Adrenal gland (tissue), 5 donors: ENCODE results near the gene DSCAML1.

Experiments used
- POLR2A ChIP-seq, 2 donors: fragments of 450-650 bp; IDR thresholded peaks; one replicate each; pipeline ENCODE4 v1.6.1; 2017; ENCODE audit warnings: antibody characterized with exemption in 2 of 2, mild to moderate bottlenecking in 2 of 2, moderate library complexity in 1 of 2
- TF ChIP-seq, protein P1 (sequence below), 6 experiments: fragments of 450-650 bp in 4 of 6; fragments of 200-600 bp in 2 of 6; sonication (generic) in 1 of 6; IDR thresholded peaks; 1 replicate in 5 of 6; 2 replicates in 1 of 6; pipeline versions ENCODE4 v1.5.1 to v1.8.0; 2016 to 2021; ENCODE audit warnings: antibody characterized with exemption in 6 of 6, mild to moderate bottlenecking in 2 of 6, moderate library complexity in 1 of 6
- donor health status: DM: no; HTN: no; CAD: no.

DNA sequence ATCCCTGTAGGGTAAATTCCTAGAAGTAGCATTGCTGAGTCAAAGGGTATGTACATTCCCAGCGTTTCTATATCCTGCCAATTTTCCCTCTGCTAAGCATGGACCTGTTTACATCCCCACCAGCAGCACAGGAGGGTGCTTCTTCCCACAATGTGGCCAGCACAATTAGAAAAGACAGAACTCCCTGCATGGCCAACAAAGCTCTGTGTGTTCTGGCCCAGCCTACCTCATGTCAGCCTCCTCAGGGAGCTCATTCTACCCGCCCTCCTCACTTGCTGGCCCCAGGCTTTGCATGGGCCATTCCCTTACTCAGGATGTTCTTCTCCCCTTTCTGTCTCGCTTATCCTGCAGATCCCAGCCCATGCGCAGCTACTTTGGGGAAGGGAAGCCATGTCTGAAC lies 186.1 kb downstream of the DSCAML1 start:
- TF ChIP-seq, protein P1, sequence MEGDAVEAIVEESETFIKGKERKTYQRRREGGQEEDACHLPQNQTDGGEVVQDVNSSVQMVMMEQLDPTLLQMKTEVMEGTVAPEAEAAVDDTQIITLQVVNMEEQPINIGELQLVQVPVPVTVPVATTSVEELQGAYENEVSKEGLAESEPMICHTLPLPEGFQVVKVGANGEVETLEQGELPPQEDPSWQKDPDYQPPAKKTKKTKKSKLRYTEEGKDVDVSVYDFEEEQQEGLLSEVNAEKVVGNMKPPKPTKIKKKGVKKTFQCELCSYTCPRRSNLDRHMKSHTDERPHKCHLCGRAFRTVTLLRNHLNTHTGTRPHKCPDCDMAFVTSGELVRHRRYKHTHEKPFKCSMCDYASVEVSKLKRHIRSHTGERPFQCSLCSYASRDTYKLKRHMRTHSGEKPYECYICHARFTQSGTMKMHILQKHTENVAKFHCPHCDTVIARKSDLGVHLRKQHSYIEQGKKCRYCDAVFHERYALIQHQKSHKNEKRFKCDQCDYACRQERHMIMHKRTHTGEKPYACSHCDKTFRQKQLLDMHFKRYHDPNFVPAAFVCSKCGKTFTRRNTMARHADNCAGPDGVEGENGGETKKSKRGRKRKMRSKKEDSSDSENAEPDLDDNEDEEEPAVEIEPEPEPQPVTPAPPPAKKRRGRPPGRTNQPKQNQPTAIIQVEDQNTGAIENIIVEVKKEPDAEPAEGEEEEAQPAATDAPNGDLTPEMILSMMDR (IDR thresholded peaks at IDR 0.05) = no peak
- no peak for TF ChIP-seq POLR2A (IDR thresholded peaks at IDR 0.05)
